ENCODE measurements around the gene GAGE12J.
"Not testable (repeated sequence)": the region's sequence is repeated elsewhere in the genome, so short reads cannot be mapped to it uniquely, and the experiment has no call there.

GAGE12J gene

GRCh38 chrX:49321737-49322136 is at the start of gene GAGE12J:
TSS of gene GAGE12J (plus strand) at chrX:49322037. CDS start at chrX:49323194, 1,157 bp downstream.
- DNase-seq; H3K27ac ChIP-seq; H3K4me1 ChIP-seq; intact Hi-C loops (cut with DNase I; ENCODE audit: low total_unique reads); H3K27me3 ChIP-seq; H3K36me3 ChIP-seq; H3K4me3 ChIP-seq; H3K9me3 ChIP-seq: not testable (repeated sequence)

- Histone ChIP-seq H3K36me3 (peaks cover 0 to 4% (median 0%) of the 10 kb centered on the region in 3 donors), H3K9me3 (no peaks in the 10 kb centered on the region), H3K4me1 (peaks cover 0 to 52% (median 19%) of the 10 kb centered on the region in 4 donors), H3K4me3 (no peak overlapping the region), H3K27ac (no peak overlapping the region), H3K27me3 (no peaks in the 10 kb centered on the region)
- DNase-seq: no peak
- no peak for TF ChIP-seq CTCF (IDR thresholded peaks at IDR 0.05)
- intact Hi-C loops (cut with DNase I; ENCODE audit: low total_unique reads): no loop called here
Measured at GRCh38 chrX:49272421-49272820, 49.4 kb upstream of the GAGE12J start.

GRCh38 chrX:49273181-49273727 is 48.6 kb upstream of the GAGE12J start:
- peaks cover 0 to 4% (median 0%) of the 10 kb centered on the region in 3 donors for H3K36me3 ChIP-seq
- peak in 1 of 2 donors; percentile 16 for DNase-seq
- intact Hi-C loops (cut with DNase I; ENCODE audit: low total_unique reads): no loop called here
- H3K9me3 ChIP-seq: no peaks in the 10 kb centered on the region
- TF ChIP-seq CTCF (IDR thresholded peaks at IDR 0.05): no peak
- H3K27ac ChIP-seq: no peak overlapping the region
- peaks cover 0 to 52% (median 19%) of the 10 kb centered on the region in 4 donors for H3K4me1 ChIP-seq
- H3K4me3 ChIP-seq: no peak overlapping the region
- H3K27me3 ChIP-seq: no peaks in the 10 kb centered on the region

- H3K36me3 ChIP-seq: peaks cover 0 to 4% (median 0%) of the 10 kb centered on the region in 3 donors
- no peak for DNase-seq
- H3K9me3 ChIP-seq: no peaks in the 10 kb centered on the region
- no peak overlapping the region for H3K4me3 ChIP-seq
- no peak for TF ChIP-seq CTCF (IDR thresholded peaks at IDR 0.05)
- intact Hi-C loops (cut with DNase I; ENCODE audit: low total_unique reads): no loop called here
- peaks cover 0 to 40% (median 13%) of the 10 kb centered on the region in 4 donors for H3K4me1 ChIP-seq
- H3K27ac ChIP-seq: no peak overlapping the region
- no peaks in the 10 kb centered on the region for H3K27me3 ChIP-seq
Measured at GRCh38 chrX:49276207-49276606, 45.6 kb upstream of the GAGE12J start.

- H3K27me3 ChIP-seq: no peaks in the 10 kb centered on the region
- no peak overlapping the region for H3K27ac ChIP-seq
- DNase-seq: no peak
- intact Hi-C loops (cut with DNase I; ENCODE audit: low total_unique reads): no loop called here
- H3K9me3 ChIP-seq: no peaks in the 10 kb centered on the region
- no peak overlapping the region for H3K4me3 ChIP-seq
- no peak for TF ChIP-seq CTCF (IDR thresholded peaks at IDR 0.05)
- peaks cover 0 to 33% (median 10%) of the 10 kb centered on the region in 4 donors for H3K4me1 ChIP-seq
- H3K36me3 ChIP-seq: peaks cover 0 to 4% (median 0%) of the 10 kb centered on the region in 3 donors
Measured at GRCh38 chrX:49276671-49277534, 44.9 kb upstream of the GAGE12J start.

GRCh38 chrX:49277535-49277830 is 44.4 kb upstream of the GAGE12J start:
- Histone ChIP-seq H3K27me3 (no peaks in the 10 kb centered on the region), H3K27ac (no peak overlapping the region), H3K9me3 (no peaks in the 10 kb centered on the region), H3K36me3 (peaks cover 0 to 4% (median 0%) of the 10 kb centered on the region in 3 donors), H3K4me3 (no peak overlapping the region), H3K4me1 (peaks cover 0 to 27% (median 4%) of the 10 kb centered on the region in 4 donors)
- TF ChIP-seq CTCF (IDR thresholded peaks at IDR 0.05): no peak
- DNase-seq: no peak
- intact Hi-C loops (cut with DNase I; ENCODE audit: low total_unique reads): no loop called here
